Smooth muscle cell (in vitro differentiated cells): ENCODE measurements around the gene DDX53. TPM values are rescaled to one million over a fixed set of nuclear protein-coding genes. Genes with fewer than 3 reads are reported as not detected.

Source experiments
- DNase-seq: peaks from one replicate; lab custom pipeline; 2025; ENCODE audit not compliant: unreplicated experiment; lab: John Stamatoyannopoulos, UW
- H2AFZ ChIP-seq: fragments of 200-600 bp; sonication (generic); 2 replicates; pipeline ENCODE4 v1.6.0; 2016; ENCODE audit warnings: antibody characterized with exemption, low read depth, mild to moderate bottlenecking
- H3F3A ChIP-seq: fragments of 200-600 bp; sonication (generic); 2 replicates; pipeline ENCODE4 v1.6.0; 2017; ENCODE audit warnings: antibody characterized with exemption, low read depth
- H3K27ac ChIP-seq: fragments of 200-600 bp; sonication (generic); 2 replicates; pipeline ENCODE4 v1.5.1; 2016; ENCODE audit warnings: low read depth, mild to moderate bottlenecking
- H3K27me3 ChIP-seq: fragments of 200-600 bp; sonication (generic); 2 replicates; pipeline ENCODE4 v1.6.1; 2016; ENCODE audit warnings: low read depth, mild to moderate bottlenecking
- H3K36me3 ChIP-seq: fragments of 200-600 bp; sonication (generic); 2 replicates; pipeline ENCODE4 v1.5.1; 2016; ENCODE audit warnings: low read depth
- H3K4me1 ChIP-seq: fragments of 200-600 bp; sonication (generic); 2 replicates; pipeline ENCODE4 v1.5.1; 2016; ENCODE audit warnings: low read depth
- H3K4me2 ChIP-seq: fragments of 200-600 bp; sonication (generic); 2 replicates; pipeline ENCODE4 v1.6.0; 2016; ENCODE audit warnings: mild to moderate bottlenecking
- H3K4me3 ChIP-seq: fragments of 200-600 bp; sonication (generic); 2 replicates; pipeline ENCODE4 v1.5.1; 2016; ENCODE audit warnings: mild to moderate bottlenecking
- H3K79me2 ChIP-seq: fragments of 200-600 bp; sonication (generic); 2 replicates; pipeline ENCODE4 v1.6.0; 2016; ENCODE audit warnings: low read depth, mild to moderate bottlenecking
- H3K9ac ChIP-seq: fragments of 200-600 bp; sonication (generic); 2 replicates; pipeline ENCODE4 v1.6.0; 2016; ENCODE audit warnings: low read depth
- H3K9me3 ChIP-seq: fragments of 200-600 bp; sonication (generic); replicated peaks from 2 replicates; pipeline ENCODE4 v1.5.1; 2016; ENCODE audit warnings: low read depth
- H4K20me1 ChIP-seq: fragments of 200-600 bp; sonication (generic); 2 replicates; pipeline ENCODE4 v1.6.0; 2016; ENCODE audit warnings: low read depth
- CTCF ChIP-seq: fragments of 200-600 bp; sonication (generic); IDR thresholded peaks from 2 replicates; pipeline ENCODE4 v1.5.1; 2017; ENCODE audit warnings: borderline replicate concordance, mild to moderate bottlenecking, antibody characterized with exemption; ENCODE audit not compliant: insufficient read depth, poor library complexity, severe bottlenecking
- WGBS: methylation state at CpG from one replicate; pipeline ENCODE4 v1.1.7; 2016; ENCODE audit warnings: low lambda C conversion rate; 5-methylcytosine and 5-hydroxymethylcytosine counted together
- polyA plus RNA-seq: library from polyadenylated mRNA; unstranded; fragments of >200 nt; fragmentation: Nextera tagmentation; extraction: Ambion mirVana; gene quantifications from 2 replicates; pipeline ENCODE4 v1.2.1, GENCODE V29; 2016
- total RNA-seq: library from RNA; depleted of rRNA; stranded (reverse); fragments of >200 nt; gene quantifications from 2 replicates; pipeline ENCODE4 v1.2.3, GENCODE V29; 2014

DDX53 gene
- total and polyA plus RNA-seq, 2 experiments from 2014 or later = not detected

DNA sequence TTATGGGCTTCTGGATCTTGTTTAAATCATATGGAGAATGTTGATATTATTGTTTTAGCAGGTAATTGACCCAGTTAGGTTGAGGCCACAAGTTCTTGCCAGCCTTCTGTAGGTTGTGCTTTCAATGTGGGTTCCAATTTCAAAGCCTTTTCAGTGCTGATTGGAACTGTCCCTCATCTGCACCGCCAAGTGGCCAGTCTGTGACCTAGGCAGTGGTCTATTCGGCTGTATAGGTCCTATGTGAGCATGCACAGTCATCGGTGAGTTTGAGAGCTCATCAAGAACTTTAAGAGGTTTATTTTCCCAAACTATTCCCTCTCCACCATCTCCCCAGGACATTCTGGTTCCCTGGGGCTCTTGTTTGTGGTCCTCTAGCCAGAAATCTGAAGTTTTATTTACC is 35.7 kb downstream of the DDX53 start:
- H4K20me1 ChIP-seq = no peaks in the 10 kb centered on the region
- H3K79me2 ChIP-seq = no peaks in the 10 kb centered on the region
- no peak overlapping the region for H3K9ac ChIP-seq
- H3K9me3 ChIP-seq = no peaks in the 10 kb centered on the region
- no peaks in the 10 kb centered on the region for H3F3A ChIP-seq
- no peaks in the 10 kb centered on the region for H3K4me1 ChIP-seq
- H3K27ac ChIP-seq = no peak overlapping the region
- H3K36me3 ChIP-seq = no peaks in the 10 kb centered on the region
- no peaks in the 10 kb centered on the region for H3K27me3 ChIP-seq
- WGBS = 78% methylated on average over 3 of the region's 3 CpGs
- H3K4me3 ChIP-seq = no peak overlapping the region
- H2AFZ ChIP-seq = no peak overlapping the region
- H3K4me2 ChIP-seq = no peak overlapping the region
- DNase-seq = no peak
- TF ChIP-seq CTCF = no peak

DNA sequence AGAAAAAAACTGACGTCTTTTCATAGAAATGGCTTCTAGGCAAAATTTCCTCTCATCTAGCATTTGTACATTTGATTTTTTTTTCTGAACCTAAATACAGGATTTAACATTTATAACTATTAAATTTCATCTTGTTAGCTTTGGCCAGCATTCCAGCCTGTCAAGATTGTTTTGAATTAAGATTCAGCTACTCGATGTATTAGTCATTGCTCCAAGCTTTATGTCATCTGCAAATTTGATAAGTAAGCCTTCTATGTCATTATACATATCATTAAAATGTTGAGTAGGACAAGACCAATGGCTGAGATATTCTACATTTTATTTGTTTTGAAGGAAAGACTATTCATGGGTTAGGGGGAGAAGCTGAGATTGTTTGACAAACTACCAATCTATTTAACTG is 46.7 kb downstream of the DDX53 start:
- no peak overlapping the region for H3K9ac ChIP-seq
- no peaks in the 10 kb centered on the region for H3K9me3 ChIP-seq
- no peaks in the 10 kb centered on the region for H4K20me1 ChIP-seq
- no peaks in the 10 kb centered on the region for H3F3A ChIP-seq
- H3K27ac ChIP-seq = no peak overlapping the region
- no peaks in the 10 kb centered on the region for H3K4me1 ChIP-seq
- no peak overlapping the region for H3K4me3 ChIP-seq
- H3K79me2 ChIP-seq = no peaks in the 10 kb centered on the region
- no peak overlapping the region for H3K4me2 ChIP-seq
- DNase-seq = no peak
- no peaks in the 10 kb centered on the region for H3K36me3 ChIP-seq
- H2AFZ ChIP-seq = no peak overlapping the region
- no peak for TF ChIP-seq CTCF
- 92% methylated on average over 2 of the region's 2 CpGs for WGBS
- H3K27me3 ChIP-seq = no peaks in the 10 kb centered on the region

DNA sequence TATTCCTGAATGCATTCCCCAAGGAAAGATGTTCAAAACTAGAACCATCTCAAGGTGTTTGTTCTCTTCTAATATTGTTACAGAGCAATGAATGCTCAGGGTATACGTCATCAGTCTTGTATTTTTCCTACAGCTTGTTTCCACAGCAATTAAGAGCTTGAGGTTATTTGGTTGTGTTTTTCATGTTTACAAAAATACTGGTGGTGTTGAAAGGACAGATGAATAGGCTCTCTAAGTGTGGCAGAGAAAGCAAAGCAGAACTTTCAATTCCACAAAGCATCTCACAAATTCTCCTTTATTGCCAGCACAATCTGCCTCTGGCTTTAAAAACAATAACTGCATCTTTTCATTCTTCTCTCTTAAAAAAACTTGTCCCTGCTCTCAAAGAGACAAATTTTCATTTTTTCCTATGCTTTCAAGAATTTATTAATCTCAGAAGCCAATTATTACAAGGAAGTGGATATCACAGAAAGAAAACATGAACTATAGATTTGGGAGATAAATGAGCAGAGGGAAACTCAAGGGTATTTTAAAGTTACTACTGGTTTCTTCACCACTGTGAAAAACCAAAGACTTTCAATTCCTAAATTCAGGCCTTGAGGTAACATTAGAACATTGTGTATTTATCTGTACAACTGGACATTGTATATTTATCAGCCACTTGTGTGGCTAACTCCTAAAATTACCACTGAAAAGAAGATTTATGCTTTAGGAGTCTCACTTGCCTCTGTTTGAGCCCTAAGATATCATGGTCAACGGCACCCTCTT is 49.2 kb downstream of the DDX53 start:
- no peaks in the 10 kb centered on the region for H3K79me2 ChIP-seq
- no peaks in the 10 kb centered on the region for H3K9me3 ChIP-seq
- no peaks in the 10 kb centered on the region for H3F3A ChIP-seq
- H3K9ac ChIP-seq = no peak overlapping the region
- H3K27me3 ChIP-seq = no peaks in the 10 kb centered on the region
- no peaks in the 10 kb centered on the region for H4K20me1 ChIP-seq
- no peak overlapping the region for H3K4me2 ChIP-seq
- H3K36me3 ChIP-seq = no peaks in the 10 kb centered on the region
- no peak overlapping the region for H3K4me3 ChIP-seq
- 81% methylated on average over 2 of the region's 2 CpGs for WGBS
- no peak for DNase-seq
- no peaks in the 10 kb centered on the region for H3K4me1 ChIP-seq
- TF ChIP-seq CTCF = no peak
- H2AFZ ChIP-seq = no peak overlapping the region
- no peak overlapping the region for H3K27ac ChIP-seq

- no peaks in the 10 kb centered on the region for H3K79me2 ChIP-seq
- H3K27ac ChIP-seq = no peak overlapping the region
- WGBS = 79% methylated on average over 3 of the region's 3 CpGs
- H3K36me3 ChIP-seq = no peaks in the 10 kb centered on the region
- no peak overlapping the region for H3K4me2 ChIP-seq
- H3K4me3 ChIP-seq = no peak overlapping the region
- no peaks in the 10 kb centered on the region for H3F3A ChIP-seq
- no peak for DNase-seq
- no peaks in the 10 kb centered on the region for H3K27me3 ChIP-seq
- H3K4me1 ChIP-seq = no peaks in the 10 kb centered on the region
- no peak for TF ChIP-seq CTCF
- H3K9ac ChIP-seq = no peak overlapping the region
- H2AFZ ChIP-seq = no peak overlapping the region
- H3K9me3 ChIP-seq = no peaks in the 10 kb centered on the region
- no peaks in the 10 kb centered on the region for H4K20me1 ChIP-seq
Measured at GRCh38 chrX:23052324-23052723, 52.6 kb downstream of the DDX53 start.
